H1 (cell line): ENCODE data around the gene CARD11. TPM values are rescaled to one million over a fixed set of nuclear protein-coding genes. Genes with fewer than 3 reads are reported as not detected.
A peak's percentile ranks its signal among the peaks of the same experiment; 100 is the strongest.

ENCODE experiments used
- CTCF ChIA-PET: fragments of 300-600 bp; sonication (Branson Sonifier 250); formaldehyde crosslinking; loops from one replicate; lab custom pipeline; 2021; ENCODE audit not compliant: partially characterized antibody; lab: Charles Lee
- POLR2A ChIA-PET: fragments of 300-600 bp; sonication (Branson Sonifier 250); formaldehyde crosslinking; loops from one replicate; lab custom pipeline; 2021; ENCODE audit warnings: inconsistent platforms; ENCODE audit not compliant: partially characterized antibody; lab: Charles Lee
- DNase-seq, 2 experiments: peaks; one replicate each; pipeline versions ENCODE4 v3.0.0 to v3.0.0-alpha.2; 2010 to 2022; ENCODE audit warnings: low spot score in 2 of 2, low read depth in 1 of 2, mixed read lengths in 1 of 2
- FAIRE-seq: peaks from 2 replicates; lab custom pipeline; 2011; peaks lifted over from hg19 to GRCh38; lab: Jason Lieb, UNC
- H2AFZ ChIP-seq: 2 replicates; pipeline ENCODE4 v1.8.1; 2012; ENCODE audit warnings: low read length, inconsistent platforms
- H2AK5ac ChIP-seq: 2 replicates; pipeline ENCODE4 v1.6.1; 2013; ENCODE audit warnings: low read depth, low read length
- H2BK120ac ChIP-seq: replicated peaks from 2 replicates; pipeline ENCODE3; 2013; ENCODE audit warnings: low read depth, low read length, inconsistent platforms
- H2BK12ac ChIP-seq: 2 replicates; pipeline ENCODE4 v1.6.1; 2013; ENCODE audit warnings: low read depth, low read length
- H2BK15ac ChIP-seq: 2 replicates; pipeline ENCODE4 v1.6.1; 2013; ENCODE audit warnings: low read length
- H2BK20ac ChIP-seq: 2 replicates; pipeline ENCODE4 v1.6.1; 2013; ENCODE audit warnings: low read length
- H2BK5ac ChIP-seq: 2 replicates; pipeline ENCODE4 v1.6.1; 2013; ENCODE audit warnings: low read depth, low read length
- H3K14ac ChIP-seq: 2 replicates; pipeline ENCODE4 v1.6.1; 2013; ENCODE audit warnings: inconsistent platforms; ENCODE audit not compliant: insufficient read length
- H3K18ac ChIP-seq: 2 replicates; pipeline ENCODE4 v1.6.1; 2013; ENCODE audit warnings: low read length; ENCODE audit errors: extremely low read depth
- H3K23ac ChIP-seq: 2 replicates; pipeline ENCODE4 v1.6.1; 2013; ENCODE audit warnings: inconsistent platforms; ENCODE audit not compliant: insufficient read length
- H3K23me2 ChIP-seq: 2 replicates; pipeline ENCODE4 v1.6.1; 2013; ENCODE audit warnings: low read depth, low read length
- H3K27ac ChIP-seq: 2 replicates; pipeline ENCODE4 v1.6.1; 2011; ENCODE audit warnings: low read depth, low read length, inconsistent platforms
- H3K27me3 ChIP-seq, 4 experiments: replicated peaks in 1 of 4; 1 replicate in 1 of 4; 2 replicates in 3 of 4; pipeline versions ENCODE4 v1.6.1 to v1.8.1; 2011 to 2013; ENCODE audit warnings: low read length in 3 of 4, mild to moderate bottlenecking in 3 of 4, inconsistent platforms in 2 of 4, mixed read lengths in 2 of 4, moderate library complexity in 1 of 4; ENCODE audit not compliant: control insufficient read depth in 3 of 4, insufficient read depth in 3 of 4; ENCODE audit errors: extremely low read depth in 1 of 4
- H3K36me3 ChIP-seq, 4 experiments: 2 replicates each; pipeline versions ENCODE4 v1.6.1 to v1.8.1; 2011 to 2013; ENCODE audit warnings: mild to moderate bottlenecking in 4 of 4, low read length in 3 of 4, moderate library complexity in 2 of 4, control low read depth in 1 of 4, inconsistent platforms in 1 of 4; ENCODE audit not compliant: insufficient read depth in 4 of 4, control insufficient read depth in 2 of 4
- H3K4ac ChIP-seq: replicated peaks from 2 replicates; pipeline ENCODE3; 2013; ENCODE audit warnings: low read length, low read depth, mixed read lengths, inconsistent platforms; ENCODE audit not compliant: insufficient read length
- H3K4me1 ChIP-seq, 4 experiments: replicated peaks in 1 of 4; 1 replicate in 1 of 4; 2 replicates in 3 of 4; pipeline versions ENCODE4 v1.6.1 to v1.8.1; 2011 to 2013; ENCODE audit warnings: low read length in 3 of 4, inconsistent platforms in 2 of 4, mixed read lengths in 1 of 4; ENCODE audit not compliant: insufficient read depth in 4 of 4, control insufficient read depth in 3 of 4
- H3K4me2 ChIP-seq, 2 experiments: 2 replicates each; pipeline versions ENCODE4 v1.6.1 to v1.8.1; 2011 to 2013; ENCODE audit warnings: low read depth in 2 of 2, low read length in 2 of 2, control low read depth in 1 of 2, inconsistent platforms in 1 of 2, mild to moderate bottlenecking in 1 of 2; ENCODE audit not compliant: insufficient read depth in 1 of 2
- H3K4me3 ChIP-seq, 4 experiments: fragments of 200-600, 300-600 bp in 1 of 4; sonication (generic), shearing (Covaris generic), sonication (Bioruptor Twin) in 1 of 4; 2 replicates each; pipeline versions ENCODE4 v1.5.1 to v1.8.1; 2011 to 2016; ENCODE audit warnings: low read length in 4 of 4, low read depth in 3 of 4, control low read depth in 2 of 4, inconsistent platforms in 2 of 4, mild to moderate bottlenecking in 2 of 4, mixed read lengths in 1 of 4, moderate library complexity in 1 of 4; ENCODE audit not compliant: insufficient read depth in 2 of 4; ENCODE audit errors: extremely low read depth in 1 of 4
- H3K56ac ChIP-seq: replicated peaks from 2 replicates; pipeline ENCODE3; 2013; ENCODE audit warnings: low read depth, mild to moderate bottlenecking, mixed read lengths, low read length, inconsistent platforms; ENCODE audit not compliant: insufficient read length
- H3K79me1 ChIP-seq: 2 replicates; pipeline ENCODE4 v1.6.1; 2013; ENCODE audit warnings: low read depth, low read length, control low read depth
- H3K79me2 ChIP-seq, 2 experiments: 2 replicates each; pipeline versions ENCODE4 v1.6.1 to v1.8.1; 2012 to 2013; ENCODE audit warnings: low read length in 2 of 2, mild to moderate bottlenecking in 2 of 2, inconsistent platforms in 1 of 2; ENCODE audit not compliant: insufficient read depth in 2 of 2, control insufficient read depth in 1 of 2
- H3K9ac ChIP-seq, 4 experiments: replicated peaks in 1 of 4; 1 replicate in 1 of 4; 2 replicates in 3 of 4; pipeline versions ENCODE4 v1.6.1 to v1.8.1; 2011 to 2013; ENCODE audit warnings: low read depth in 3 of 4, low read length in 3 of 4, control low read depth in 2 of 4, mild to moderate bottlenecking in 2 of 4, moderate library complexity in 2 of 4, inconsistent platforms in 1 of 4; ENCODE audit errors: extremely low read depth in 1 of 4
- H3K9me3 ChIP-seq, 2 experiments: 2 replicates each; pipeline versions ENCODE4 v1.6.1 to v1.8.1; 2012 to 2013; ENCODE audit warnings: mild to moderate bottlenecking in 2 of 2, moderate library complexity in 2 of 2, control low read depth in 1 of 2, inconsistent platforms in 1 of 2, low read depth in 1 of 2, low read length in 1 of 2, mixed read lengths in 1 of 2; ENCODE audit not compliant: insufficient read depth in 2 of 2
- H4K20me1 ChIP-seq, 2 experiments: replicated peaks in 1 of 2; 2 replicates each; pipeline versions ENCODE3 to v1.8.1; 2011 to 2013; ENCODE audit warnings: inconsistent platforms in 2 of 2, low read length in 2 of 2, mild to moderate bottlenecking in 1 of 2; ENCODE audit not compliant: insufficient read depth in 2 of 2, control insufficient read depth in 1 of 2
- H4K5ac ChIP-seq: 2 replicates; pipeline ENCODE4 v1.6.1; 2013; ENCODE audit warnings: low read length, low read depth, mixed read lengths, inconsistent platforms; ENCODE audit not compliant: insufficient read length
- H4K8ac ChIP-seq: 2 replicates; pipeline ENCODE4 v1.8.0; 2013; ENCODE audit warnings: mild to moderate bottlenecking, moderate library complexity, low read length, inconsistent platforms; ENCODE audit not compliant: insufficient read depth; ENCODE audit errors: extremely low read depth
- H4K91ac ChIP-seq: replicated peaks from 2 replicates; pipeline ENCODE3; 2013; ENCODE audit warnings: low read length, mixed read lengths, inconsistent platforms; ENCODE audit not compliant: insufficient read length
- FOSL1 ChIP-seq: IDR thresholded peaks from 2 replicates; pipeline ENCODE4 v1.6.1; 2011; ENCODE audit warnings: mild to moderate bottlenecking, low read depth, low read length, moderate library complexity; ENCODE audit not compliant: insufficient read depth
- POLR2A ChIP-seq, 2 experiments: IDR thresholded peaks; 1 replicate in 1 of 2; 2 replicates in 1 of 2; pipeline ENCODE4 v1.6.1; 2011; ENCODE audit warnings: low read depth in 2 of 2, low read length in 2 of 2, mild to moderate bottlenecking in 2 of 2; ENCODE audit errors: control extremely low read depth in 1 of 2
- RAD21 ChIP-seq, 2 experiments: IDR thresholded peaks in 1 of 2; conservative IDR thresholded peaks in 1 of 2; 2 replicates each; pipeline ENCODE4 v1.6.1; 2011; ENCODE audit warnings: low read depth in 2 of 2, low read length in 2 of 2, improper control_type of control experiment in 1 of 2, inconsistent platforms in 1 of 2, mild to moderate bottlenecking in 1 of 2, moderate library complexity in 1 of 2
- SIN3A ChIP-seq, 2 experiments: IDR thresholded peaks in 1 of 2; conservative IDR thresholded peaks in 1 of 2; 2 replicates each; pipeline ENCODE4 v1.6.1; 2011 to 2012; ENCODE audit warnings: low read length in 2 of 2, improper control_type of control experiment in 1 of 2, low read depth in 1 of 2, mild to moderate bottlenecking in 1 of 2
- WGBS, 2 experiments: shearing (Covaris generic) in 1 of 2; methylation state at CpG; one replicate each; pipeline versions ENCODE4 v1.1.6 to v1.1.7; 2013 to 2015; ENCODE audit warnings: low lambda C conversion rate in 2 of 2, mixed read lengths in 2 of 2, inconsistent platforms in 1 of 2, low coverage in 1 of 2, missing lambda C conversion rate in 1 of 2; ENCODE audit not compliant: insufficient replicate concordance in 2 of 2, insufficient coverage in 1 of 2, insufficient read length in 1 of 2; ENCODE audit errors: extremely low coverage in 1 of 2, missing lambda C conversion rate in 1 of 2; 5-methylcytosine and 5-hydroxymethylcytosine counted together
- polyA plus RNA-seq, 7 experiments: library from polyadenylated mRNA; depleted of rRNA in 3 of 7; stranded (reverse) in 5 of 7; unstranded in 2 of 7; fragments of >200 nt in 5 of 7; fragments of 200-250 nt in 2 of 7; gene quantifications; 1 replicate in 5 of 7; 2 replicates in 1 of 7; 4 replicates in 1 of 7; pipeline versions ENCODE4 v1.2.1 to v1.2.3, GENCODE V29; 2011 to 2013; ENCODE audit warnings: missing spikeins in 2 of 7, mixed read lengths in 2 of 7
- total RNA-seq: library from RNA; stranded (reverse); fragmentation: NEBNext Ultra II Directional; extraction: Animal tissue kit (Norgen Biotek cat#: 25700); gene quantifications from 2 replicates; pipeline ENCODE4 v1.2.1, GENCODE V29; 2021

Gene CARD11
- total and polyA plus RNA-seq, 2 of the 8 experiments (the other 6 are each of a cell fraction or from before 2014, with no cell fraction given) = 12.6 to 29.8 TPM

- Histone ChIP-seq H4K8ac (peak overlapping the region; percentile 79; the same call in 1 of the 2 replicates), H3K14ac (no peak overlapping the region), H3K9ac (no peak overlapping the region), H3K27ac (no peak overlapping the region), H3K18ac (no peak overlapping the region), H2BK120ac (no peak overlapping the region), H3K4ac (no peak overlapping the region), H4K20me1 (no peaks in the 10 kb centered on the region), H4K5ac (no peak overlapping the region), H2BK15ac (no peak overlapping the region), H3K79me1 (no peaks in the 10 kb centered on the region; the same call in 1 of the 2 replicates), H3K9me3 (no peaks in the 10 kb centered on the region), H2BK20ac (no peak overlapping the region), H2BK12ac (no peak overlapping the region), H2AFZ (no peak overlapping the region), H2AK5ac (no peak overlapping the region), H3K79me2 (no peaks in the 10 kb centered on the region), H3K4me2 (no peak overlapping the region), H3K27me3 (no peaks in the 10 kb centered on the region), H3K36me3 (no peaks in the 10 kb centered on the region), H3K56ac (no peak overlapping the region), H2BK5ac (no peak overlapping the region)
- POLR2A ChIA-PET = no interaction called here
- FAIRE-seq = no peak
- no peak for DNase-seq
- TF ChIP-seq SIN3A (conservative IDR thresholded peaks at IDR 0.05 in 1 of 2, IDR thresholded peaks at IDR 0.05 in 1 of 2; ENCODE audit: low read depth in 1 of 2, low read length in 2 of 2) = no peak
- TF ChIP-seq RAD21 (IDR thresholded peaks at IDR 0.05 in 1 of 2, conservative IDR thresholded peaks at IDR 0.05 in 1 of 2; ENCODE audit: low read depth in 2 of 2, low read length in 2 of 2) = no peak
- no peak for TF ChIP-seq POLR2A (IDR thresholded peaks at IDR 0.05; ENCODE audit: control extremely low read depth in 1 of 2, low read depth in 2 of 2, low read length in 2 of 2)
- TF ChIP-seq FOSL1 = no peak
- TF ChIP-seq, all 59 proteins: peak for 0
- H3K4me3 ChIP-seq = no peak overlapping the region
- CTCF ChIA-PET = no interaction called here
- H4K91ac ChIP-seq = no peak overlapping the region
- no peak overlapping the region for H3K23ac ChIP-seq
- no peaks in the 10 kb centered on the region for H3K23me2 ChIP-seq
- 89% methylated on average over 18 of the region's 18 CpGs; no CpG with 5 or more reads in 1 of the 2 experiments for WGBS, 2 experiments
- no peaks in the 10 kb centered on the region for H3K4me1 ChIP-seq
These were observed 57.1 kb downstream of the CARD11 start for GRCh38 chr7:2986561-2986960.
